Neural progenitor cell (in vitro differentiated cells): ENCODE data around the gene CTSO.

Experiments
- EZH2phosphoT487 ChIP-seq: fragments of 200-600 bp; sonication (generic); IDR thresholded peaks from 2 replicates; pipeline ENCODE4 v1.6.1; 2017; ENCODE audit warnings: antibody characterized with exemption
- TF ChIP-seq, protein P1 (sequence below): fragments of 200-600 bp; sonication (generic); IDR thresholded peaks from 2 replicates; pipeline ENCODE4 v1.5.1; 2017; ENCODE audit warnings: antibody characterized with exemption, mild to moderate bottlenecking

DNA sequence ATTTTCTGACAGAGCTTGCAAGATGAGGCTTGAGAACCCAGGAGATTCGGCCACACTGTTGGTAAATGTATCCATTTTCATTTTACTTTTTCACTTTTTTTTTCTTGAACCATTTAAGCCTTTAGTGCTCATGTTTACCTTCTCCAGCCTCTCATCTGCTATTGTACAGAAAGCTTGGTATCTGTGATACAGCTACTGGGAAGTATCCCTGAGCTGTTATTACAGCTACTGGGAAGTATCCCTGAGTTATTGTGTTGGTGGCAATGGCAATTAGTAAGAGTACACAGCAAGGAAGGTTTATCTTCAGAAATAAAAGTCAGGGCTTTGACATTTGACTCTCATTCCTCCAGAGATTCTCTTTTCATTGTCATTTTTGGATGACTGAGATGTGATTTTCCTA, 11.8 kb downstream of the CTSO start:
- no peak for TF ChIP-seq EZH2phosphoT487
- TF ChIP-seq, protein P1, sequence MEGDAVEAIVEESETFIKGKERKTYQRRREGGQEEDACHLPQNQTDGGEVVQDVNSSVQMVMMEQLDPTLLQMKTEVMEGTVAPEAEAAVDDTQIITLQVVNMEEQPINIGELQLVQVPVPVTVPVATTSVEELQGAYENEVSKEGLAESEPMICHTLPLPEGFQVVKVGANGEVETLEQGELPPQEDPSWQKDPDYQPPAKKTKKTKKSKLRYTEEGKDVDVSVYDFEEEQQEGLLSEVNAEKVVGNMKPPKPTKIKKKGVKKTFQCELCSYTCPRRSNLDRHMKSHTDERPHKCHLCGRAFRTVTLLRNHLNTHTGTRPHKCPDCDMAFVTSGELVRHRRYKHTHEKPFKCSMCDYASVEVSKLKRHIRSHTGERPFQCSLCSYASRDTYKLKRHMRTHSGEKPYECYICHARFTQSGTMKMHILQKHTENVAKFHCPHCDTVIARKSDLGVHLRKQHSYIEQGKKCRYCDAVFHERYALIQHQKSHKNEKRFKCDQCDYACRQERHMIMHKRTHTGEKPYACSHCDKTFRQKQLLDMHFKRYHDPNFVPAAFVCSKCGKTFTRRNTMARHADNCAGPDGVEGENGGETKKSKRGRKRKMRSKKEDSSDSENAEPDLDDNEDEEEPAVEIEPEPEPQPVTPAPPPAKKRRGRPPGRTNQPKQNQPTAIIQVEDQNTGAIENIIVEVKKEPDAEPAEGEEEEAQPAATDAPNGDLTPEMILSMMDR: no peak
